Caco-2 (cell line): ENCODE data around the gene FXN. TPM values are rescaled to one million over a fixed set of nuclear protein-coding genes. Genes with fewer than 3 reads are reported as not detected.

Experiments used
- BruUV-seq: library from RNA; stranded (reverse); fragments of 400-500 nt; replicated peaks from 2 replicates; lab custom pipeline; 2021; lab: Mats Ljungman, UMichigan
- CTCF ChIA-PET: fragments of 300-600 bp; sonication (Branson Sonifier 250); formaldehyde crosslinking; loops from one replicate; lab custom pipeline; 2022; ENCODE audit warnings: antibody characterized with exemption; lab: Charles Lee
- POLR2A ChIA-PET: fragments of 300-600 bp; sonication (Branson Sonifier 250); formaldehyde crosslinking; loops from one replicate; lab custom pipeline; 2022; ENCODE audit warnings: antibody characterized with exemption; lab: Charles Lee
- DNase-seq, 2 experiments: peaks; one replicate each; pipeline versions ENCODE4 v3.0.0 to v3.0.0-alpha.2; 2020 to 2022
- H3K27me3 ChIP-seq: replicated peaks from 2 replicates; pipeline ENCODE4 v1.6.0; 2011; ENCODE audit warnings: low read length; ENCODE audit not compliant: control insufficient read depth, insufficient read depth
- H3K36me3 ChIP-seq: 2 replicates; pipeline ENCODE4 v1.5.1; 2011; ENCODE audit warnings: low read length; ENCODE audit not compliant: control insufficient read depth, insufficient read depth
- H3K4me1 ChIP-seq: fragments of 250-450 bp; sonication (Bioruptor Pico); 2 replicates; pipeline ENCODE4 v1.5.1; 2020; ENCODE audit warnings: mild to moderate bottlenecking
- H3K4me3 ChIP-seq: 2 replicates; pipeline ENCODE4 v1.5.1; 2011; ENCODE audit warnings: low read depth, mild to moderate bottlenecking, control low read depth, low read length
- H3K9me3 ChIP-seq: fragments of 250-450 bp; sonication (Bioruptor Pico); 2 replicates; pipeline ENCODE4 v1.5.1; 2020; ENCODE audit warnings: mild to moderate bottlenecking, moderate library complexity
- H3K27ac Mint-ChIP-seq: one replicate; pipeline ENCODE4 v1.8.0; 2022; ENCODE audit warnings: mixed read lengths; ENCODE audit not compliant: unreplicated experiment
- H3K27me3 Mint-ChIP-seq: one replicate; pipeline ENCODE4 v1.8.0; 2022; ENCODE audit warnings: mixed read lengths; ENCODE audit not compliant: insufficient read depth, unreplicated experiment
- H3K36me3 Mint-ChIP-seq: one replicate; pipeline ENCODE4 v1.8.0; 2022; ENCODE audit warnings: mild to moderate bottlenecking, mixed read lengths; ENCODE audit not compliant: insufficient read depth, unreplicated experiment
- H3K4me1 Mint-ChIP-seq: one replicate; pipeline ENCODE4 v1.8.0; 2022; ENCODE audit warnings: low read depth, mixed read lengths; ENCODE audit not compliant: unreplicated experiment
- H3K4me3 Mint-ChIP-seq: one replicate; pipeline ENCODE4 v1.8.0; 2022; ENCODE audit warnings: mild to moderate bottlenecking, moderate library complexity, mixed read lengths; ENCODE audit not compliant: unreplicated experiment
- H3K9me3 Mint-ChIP-seq: one replicate; pipeline ENCODE4 v1.8.0; 2022; ENCODE audit warnings: mixed read lengths; ENCODE audit not compliant: unreplicated experiment
- intact Hi-C: fragments of 100-400 bp; cut with micrococcal nuclease; formaldehyde crosslinking; loops from one replicate; pipeline ENCODE4 v1.10.0; 2022; ENCODE audit not compliant: unreplicated experiment
- total RNA-seq: library from RNA; stranded (reverse); gene quantifications from 2 replicates; pipeline ENCODE4 v1.2.3, GENCODE V29; 2022
- TF ChIP-seq, protein P1 (sequence below), 2 experiments: fragments of 200-600 bp in 1 of 2; IDR thresholded peaks; 1 replicate in 1 of 2; 2 replicates in 1 of 2; pipeline versions ENCODE4 v1.5.1 to v1.8.0; 2011 to 2022; ENCODE audit warnings: antibody characterized with exemption in 1 of 2, control low read depth in 1 of 2, inconsistent platforms in 1 of 2, low read depth in 1 of 2, low read length in 1 of 2, mild to moderate bottlenecking in 1 of 2, moderate library complexity in 1 of 2; ENCODE audit not compliant: insufficient read depth in 1 of 2, severe bottlenecking in 1 of 2, unreplicated experiment in 1 of 2

The FXN gene
- total RNA-seq, 1 experiment from 2014 or later, result 8.6 TPM

- DNase-seq, result peak; percentile 44 to 69
- H3K4me1 Mint-ChIP-seq, result no peaks in the 10 kb centered on the region
- CTCF ChIA-PET, result interaction anchor here (1.4 kb wide), 1 partner anchor 72 kb away, joined by 4 read pairs; no protein-coding TSS in a partner anchor
These were observed 85.9 kb downstream of the FXN start for GRCh38 chr9:69121155-69122081.

GRCh38 chr9:69122082-69122548 is 86.6 kb downstream of the FXN start:
- TF ChIP-seq, protein P1, sequence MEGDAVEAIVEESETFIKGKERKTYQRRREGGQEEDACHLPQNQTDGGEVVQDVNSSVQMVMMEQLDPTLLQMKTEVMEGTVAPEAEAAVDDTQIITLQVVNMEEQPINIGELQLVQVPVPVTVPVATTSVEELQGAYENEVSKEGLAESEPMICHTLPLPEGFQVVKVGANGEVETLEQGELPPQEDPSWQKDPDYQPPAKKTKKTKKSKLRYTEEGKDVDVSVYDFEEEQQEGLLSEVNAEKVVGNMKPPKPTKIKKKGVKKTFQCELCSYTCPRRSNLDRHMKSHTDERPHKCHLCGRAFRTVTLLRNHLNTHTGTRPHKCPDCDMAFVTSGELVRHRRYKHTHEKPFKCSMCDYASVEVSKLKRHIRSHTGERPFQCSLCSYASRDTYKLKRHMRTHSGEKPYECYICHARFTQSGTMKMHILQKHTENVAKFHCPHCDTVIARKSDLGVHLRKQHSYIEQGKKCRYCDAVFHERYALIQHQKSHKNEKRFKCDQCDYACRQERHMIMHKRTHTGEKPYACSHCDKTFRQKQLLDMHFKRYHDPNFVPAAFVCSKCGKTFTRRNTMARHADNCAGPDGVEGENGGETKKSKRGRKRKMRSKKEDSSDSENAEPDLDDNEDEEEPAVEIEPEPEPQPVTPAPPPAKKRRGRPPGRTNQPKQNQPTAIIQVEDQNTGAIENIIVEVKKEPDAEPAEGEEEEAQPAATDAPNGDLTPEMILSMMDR (IDR thresholded peaks at IDR 0.05; ENCODE audit: insufficient read depth in 1 of 2, low read depth in 1 of 2, low read length in 1 of 2, severe bottlenecking in 1 of 2, unreplicated experiment in 1 of 2), result no peak
- ChIA-PET POLR2A (interaction anchor here (0.5 kb wide), 1 partner anchor 1290 kb away, joined by 6 read pairs; no protein-coding TSS in a partner anchor), CTCF (interaction anchor here (1.4 kb wide), 1 partner anchor 71 kb away, joined by 4 read pairs; no protein-coding TSS in a partner anchor)
- Histone ChIP-seq H3K27me3 (no peaks in the 10 kb centered on the region), H3K4me1 (no peaks in the 10 kb centered on the region), H3K4me3 (peak overlapping the region; percentile 55), H3K36me3 (no peaks in the 10 kb centered on the region), H3K9me3 (no peaks in the 10 kb centered on the region)
- peak overlapping the region; percentile 39 for H3K27ac Mint-ChIP-seq
- H3K36me3 Mint-ChIP-seq, result peaks cover 6% of the 10 kb centered on the region
- intact Hi-C loops, result loop anchor here (5.0 kb wide), 2 partner anchors 70 kb away; no protein-coding TSS in a partner anchor
- peak; percentile 3 to 29 for DNase-seq
- H3K9me3 Mint-ChIP-seq, result no peaks in the 10 kb centered on the region
- no peaks in the 10 kb centered on the region for H3K27me3 Mint-ChIP-seq
- no peaks in the 10 kb centered on the region for H3K4me1 Mint-ChIP-seq
- peak overlapping the region; percentile 85 for H3K4me3 Mint-ChIP-seq
- TSS peak; percentile 78 for BruUV-seq

More at GRCh38 chr9:69121155-69122081, 85.9 kb downstream of the FXN start:
- Histone ChIP-seq H3K9me3 (no peaks in the 10 kb centered on the region), H3K4me1 (no peaks in the 10 kb centered on the region), H3K4me3 (peak overlapping the region; percentile 55), H3K36me3 (no peaks in the 10 kb centered on the region), H3K27me3 (no peaks in the 10 kb centered on the region)
- H3K27ac Mint-ChIP-seq, result peak overlapping the region; percentile 97
- no TSS peak for BruUV-seq
- TF ChIP-seq, protein P1 (IDR thresholded peaks at IDR 0.05; ENCODE audit: insufficient read depth in 1 of 2, low read depth in 1 of 2, low read length in 1 of 2, severe bottlenecking in 1 of 2, unreplicated experiment in 1 of 2), result no peak
- POLR2A ChIA-PET, result no interaction called here
- intact Hi-C loops, result loop anchor here (2.0 to 5.0 kb wide), 3 partner anchors 17 to 71 kb away; no protein-coding TSS in a partner anchor
- H3K9me3 Mint-ChIP-seq, result no peaks in the 10 kb centered on the region
- no peaks in the 10 kb centered on the region for H3K27me3 Mint-ChIP-seq
- H3K4me3 Mint-ChIP-seq, result peak overlapping the region; percentile 85
- peaks cover 6% of the 10 kb centered on the region for H3K36me3 Mint-ChIP-seq

GRCh38 chr9:69122549-69123141 is 87.1 kb downstream of the FXN start:
- intact Hi-C loops, result loop anchor here (5.0 kb wide), 2 partner anchors 70 kb away; no protein-coding TSS in a partner anchor
- peak overlapping the region; percentile 55 for H3K4me3 ChIP-seq
- no peaks in the 10 kb centered on the region for H3K27me3 ChIP-seq
- DNase-seq, result peak; percentile 43 to 65
- no peaks in the 10 kb centered on the region for H3K4me1 Mint-ChIP-seq
- TF ChIP-seq, protein P1 (IDR thresholded peaks at IDR 0.05; ENCODE audit: insufficient read depth in 1 of 2, low read depth in 1 of 2, low read length in 1 of 2, severe bottlenecking in 1 of 2, unreplicated experiment in 1 of 2), result no peak
- H3K9me3 Mint-ChIP-seq, result no peaks in the 10 kb centered on the region
- H3K9me3 ChIP-seq, result no peaks in the 10 kb centered on the region
- H3K27me3 Mint-ChIP-seq, result no peaks in the 10 kb centered on the region
- peaks cover 6% of the 10 kb centered on the region for H3K36me3 Mint-ChIP-seq
- no TSS peak for BruUV-seq
- peak overlapping the region; percentile 85 for H3K4me3 Mint-ChIP-seq
- no peaks in the 10 kb centered on the region for H3K4me1 ChIP-seq
- no peaks in the 10 kb centered on the region for H3K36me3 ChIP-seq
- peak overlapping the region; percentile 39 for H3K27ac Mint-ChIP-seq
- CTCF ChIA-PET, result interaction anchor here (1.4 kb wide), 1 partner anchor 71 kb away, joined by 4 read pairs; no protein-coding TSS in a partner anchor
- POLR2A ChIA-PET, result interaction anchor here (0.5 kb wide), 1 partner anchor 1290 kb away, joined by 6 read pairs; no protein-coding TSS in a partner anchor
